Renal cortical epithelial cell (primary cell): ENCODE measurements around the gene AJAP1. TPM values are rescaled to one million over a fixed set of nuclear protein-coding genes. Genes with fewer than 3 reads are reported as not detected.

Experiments used
- DNase-seq: peaks from one replicate; pipeline ENCODE4 v3.0.0-alpha.2; 2011; ENCODE audit warnings: low read depth
- total RNA-seq: library from RNA; depleted of rRNA; stranded (reverse); fragments of >200 nt; gene quantifications from 2 replicates; pipeline ENCODE4 v1.2.3, GENCODE V29; 2014

The AJAP1 gene
- total RNA-seq, 1 donor from 2014 or later = 12.2 TPM

- DNase-seq = no peak
Observed at GRCh38 chr1:4631321-4631720, 23.1 kb upstream of the AJAP1 start.

GRCh38 chr1:4633346-4633745, 21.1 kb upstream of the AJAP1 start:
- DNase-seq = no peak

- DNase-seq = no peak
Observed at GRCh38 chr1:4634156-4634792, 20.1 kb upstream of the AJAP1 start.

GRCh38 chr1:4634793-4635406, 19.5 kb upstream of the AJAP1 start:
- no peak for DNase-seq

DNA sequence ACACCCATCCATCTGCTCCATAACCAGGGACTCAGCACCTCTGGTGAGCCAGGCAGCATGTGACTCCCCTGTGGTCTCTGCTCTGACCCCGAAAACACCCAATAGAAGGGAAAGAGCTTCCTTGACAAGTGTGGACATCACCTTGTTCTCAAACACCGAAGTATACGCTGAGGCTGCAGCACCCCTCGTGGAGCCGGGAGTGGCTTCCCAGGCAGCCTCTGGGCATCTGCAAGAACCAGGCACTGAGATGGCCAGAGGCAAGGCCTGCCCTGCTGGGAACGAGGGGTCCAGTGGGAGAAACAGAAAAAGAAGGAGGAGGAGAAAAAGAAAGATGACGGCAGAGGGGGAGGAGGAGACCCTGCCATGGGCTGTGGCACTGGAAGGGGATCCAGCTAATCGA, 18.2 kb upstream of the AJAP1 start:
- no peak for DNase-seq

- DNase-seq = no peak
Observed at GRCh38 chr1:4636644-4637380, 17.6 kb upstream of the AJAP1 start.

- no peak for DNase-seq
Observed at GRCh38 chr1:4637616-4638344, 16.6 kb upstream of the AJAP1 start.

- DNase-seq = peak; percentile 31
Observed at GRCh38 chr1:4638345-4638729, 16.1 kb upstream of the AJAP1 start.

DNA sequence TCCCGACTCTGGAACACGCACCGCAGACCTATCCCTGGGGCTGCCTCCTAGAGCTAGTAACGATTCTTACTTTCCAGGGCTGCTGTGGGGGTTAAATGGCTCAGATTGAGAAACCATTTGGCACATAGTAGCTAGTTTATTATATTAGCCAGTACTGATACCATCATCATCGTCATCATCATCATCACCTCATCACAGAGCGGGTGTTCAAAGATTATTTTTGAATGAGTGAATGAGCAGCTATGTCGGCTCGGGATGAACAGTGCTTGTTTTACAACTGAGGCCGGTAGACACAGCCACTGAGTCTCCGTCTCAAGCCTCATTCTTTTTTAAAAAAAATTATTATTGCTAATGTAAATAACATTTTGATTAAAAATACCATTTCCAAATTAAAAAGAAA, 13.5 kb upstream of the AJAP1 start:
- no peak for DNase-seq

DNA sequence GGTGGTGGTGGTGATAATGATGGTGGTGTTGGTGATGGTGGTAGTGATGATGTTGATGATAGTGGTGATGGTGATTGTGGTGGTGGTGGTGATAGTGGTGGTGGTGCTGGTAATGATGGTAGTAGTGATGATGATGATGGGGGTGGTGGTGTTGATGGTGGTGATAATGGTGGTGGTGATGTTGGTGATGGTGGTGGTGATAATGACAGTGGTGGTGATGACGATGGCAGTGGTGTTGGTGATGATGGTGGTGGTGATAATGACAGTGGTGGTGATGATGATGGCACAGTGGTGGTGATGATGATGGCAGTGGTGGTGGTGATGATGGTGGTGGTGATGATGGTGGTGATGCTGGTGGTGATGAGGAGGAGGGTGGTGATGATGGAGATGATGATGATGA, 7.0 kb upstream of the AJAP1 start:
- no peak for DNase-seq

- DNase-seq = no peak
Observed at GRCh38 chr1:4648657-4649056, 5.8 kb upstream of the AJAP1 start.

GRCh38 chr1:4650481-4650880, 3.9 kb upstream of the AJAP1 start:
- peak; percentile 96 for DNase-seq

GRCh38 chr1:4650981-4651380, 3.4 kb upstream of the AJAP1 start:
- DNase-seq = no peak

- DNase-seq = peak; percentile 26
Observed at GRCh38 chr1:4652631-4653327, 1.6 kb upstream of the AJAP1 start.

DNA sequence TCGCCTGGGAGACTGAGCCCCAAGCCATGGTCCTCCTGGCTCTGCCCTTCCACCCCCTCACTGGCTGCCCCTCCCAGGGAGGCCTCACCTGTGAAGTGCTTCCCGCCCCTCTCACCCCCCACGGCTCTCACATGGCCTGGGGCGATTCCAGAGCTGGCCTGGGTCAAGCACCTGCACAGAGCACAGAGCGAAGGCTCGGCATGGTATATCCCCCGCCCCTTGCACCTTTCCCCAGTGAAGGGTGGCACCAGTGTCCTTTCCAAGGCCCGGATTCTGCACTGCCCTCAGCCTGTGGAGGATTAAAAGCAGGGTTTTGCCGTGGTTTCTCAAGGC, 1.1 kb upstream of the AJAP1 start:
- DNase-seq = no peak

DNA sequence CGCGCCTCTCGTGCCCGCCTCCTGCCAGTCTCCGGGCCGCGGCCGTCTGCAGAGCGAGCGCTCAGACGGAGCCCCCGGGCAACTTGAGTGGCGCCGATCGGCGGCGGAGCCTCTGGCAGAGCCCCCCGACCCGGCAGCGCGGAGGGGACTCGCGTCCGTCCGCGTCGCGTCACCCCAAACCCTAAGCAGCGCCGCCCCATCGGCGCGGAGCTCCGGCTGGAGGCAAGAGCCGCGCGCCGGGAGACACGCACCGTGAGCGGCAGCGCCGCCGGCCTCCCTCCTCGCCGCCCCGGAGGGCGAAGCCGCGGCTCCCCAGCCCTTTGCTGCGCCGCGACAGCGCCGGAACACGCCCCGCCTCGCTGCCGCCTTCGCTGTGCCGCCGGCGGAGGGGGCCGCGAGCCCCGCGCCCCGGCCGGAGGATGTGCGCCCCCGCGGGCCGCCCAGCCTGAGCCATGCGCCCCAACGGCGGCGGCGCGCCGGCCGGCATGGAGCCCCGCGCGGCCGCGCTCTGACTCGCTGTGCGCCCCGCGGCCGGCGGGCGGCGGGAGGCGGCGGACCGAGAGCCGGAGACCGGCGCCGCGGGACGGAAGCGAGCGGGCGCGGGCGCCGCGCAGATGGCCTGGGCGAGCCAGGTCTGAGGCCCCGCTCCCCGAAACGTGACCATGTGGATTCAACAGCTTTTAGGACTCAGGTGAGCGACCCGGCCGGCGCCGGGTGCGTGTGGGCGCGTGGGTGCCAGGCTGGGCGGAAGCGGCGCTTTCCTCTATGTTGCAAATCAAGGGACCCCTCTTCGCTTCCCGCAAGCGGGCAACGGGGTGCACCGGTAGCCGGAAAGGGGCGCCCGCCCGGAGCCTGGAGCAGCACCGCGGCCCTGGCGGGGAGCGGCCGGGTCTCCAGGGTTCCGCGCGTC, 610 bp downstream of the AJAP1 start:
- DNase-seq = no peak

GRCh38 chr1:4655674-4656532, 1.5 kb downstream of the AJAP1 start:
- peak; percentile 38 for DNase-seq

- no peak for DNase-seq
Observed at GRCh38 chr1:4656533-4657140, 2.2 kb downstream of the AJAP1 start.

GRCh38 chr1:4657244-4657789, 2.9 kb downstream of the AJAP1 start:
- DNase-seq = no peak
